Body of pancreas (tissue), 4 donors: ENCODE results near the gene PARD6B. TPM values are rescaled to one million over a fixed set of nuclear protein-coding genes. Genes with fewer than 3 reads are reported as not detected.
"Not testable (repeated sequence)": the region's sequence is repeated elsewhere in the genome, so short reads cannot be mapped to it uniquely, and the experiment has no call there.

ENCODE experiments used
- ATAC-seq: fragments of 150-250 bp; one replicate; pipeline ENCODE4 v1.9.1; 2016
- DNase-seq, 4 donors: peaks; one replicate each; pipeline ENCODE4 v3.0.0-alpha.2; 2019
- H3K27ac ChIP-seq, 4 donors: fragments of 200-600 bp; sonication (generic); 1 replicate in 3 of 4; 2 replicates in 1 of 4; pipeline versions ENCODE4 v1.5.1 to v1.6.1; 2016 to 2019; ENCODE audit warnings: mild to moderate bottlenecking in 1 of 4, mixed read lengths in 1 of 4, moderate library complexity in 1 of 4
- H3K27me3 ChIP-seq, 2 donors: fragments of 200-600 bp; sonication (generic); one replicate each; pipeline ENCODE4 v1.6.0; 2016; ENCODE audit warnings: mild to moderate bottlenecking in 1 of 2
- H3K36me3 ChIP-seq, 2 donors: fragments of 200-600 bp; sonication (generic); replicated peaks in 1 of 2; 2 replicates each; pipeline ENCODE4 v1.5.1; 2016; ENCODE audit warnings: low read depth in 2 of 2; ENCODE audit not compliant: insufficient read depth in 1 of 2
- H3K4me1 ChIP-seq: fragments of 200-600 bp; sonication (generic); one replicate; pipeline ENCODE4 v1.6.0; 2016
- H3K4me3 ChIP-seq, 2 donors: fragments of 200-600 bp; sonication (generic); 1 replicate in 1 of 2; 2 replicates in 1 of 2; pipeline ENCODE4 v1.5.1; 2016 to 2019
- H3K9me3 ChIP-seq, 3 donors: fragments of 200-600 bp; sonication (generic); 1 replicate in 2 of 3; 2 replicates in 1 of 3; pipeline ENCODE4 v1.5.1; 2016
- CTCF ChIP-seq, 7 experiments: fragments of 450-650 bp in 4 of 7; fragments of 200-600 bp in 3 of 7; sonication (generic) in 3 of 7; IDR thresholded peaks; one replicate each; pipeline ENCODE4 v1.5.1; 2016 to 2019; ENCODE audit warnings: antibody characterized with exemption in 7 of 7
- POLR2A ChIP-seq, 3 donors: fragments of 450-650 bp; IDR thresholded peaks; one replicate each; pipeline ENCODE4 v1.6.1; 2016; ENCODE audit warnings: antibody characterized with exemption in 3 of 3, mild to moderate bottlenecking in 2 of 3
- WGBS, 2 donors: methylation state at CpG; one replicate each; pipeline ENCODE4 v1.1.5; 2017; 5-methylcytosine and 5-hydroxymethylcytosine counted together
- intact Hi-C: fragments of 100-400 bp; cut with DNase I; formaldehyde crosslinking; loops from one replicate; pipeline ENCODE4 v1.15.1; 2023
- total RNA-seq, 2 donors: library from RNA; depleted of rRNA; stranded (reverse); fragments of >200 nt; gene quantifications; one replicate each; pipeline ENCODE4 v1.1.0, GENCODE V29; 2016

PARD6B gene
- total RNA-seq, 2 donors from 2014 or later, result 4.6 to 8.6 TPM

- intact Hi-C loops, result no loop called here
- Histone ChIP-seq H3K36me3 (no peaks in the 10 kb centered on the region), H3K9me3 (no peaks in the 10 kb centered on the region), H3K27ac (no peak overlapping the region), H3K4me3 (no peak overlapping the region), H3K27me3 (no peaks in the 10 kb centered on the region), H3K4me1 (no peaks in the 10 kb centered on the region)
- TF ChIP-seq POLR2A (IDR thresholded peaks at IDR 0.05) (no peak), CTCF (IDR thresholded peaks at IDR 0.05) (no peak)
- no peak for DNase-seq
- ATAC-seq, result no peak
- WGBS, 2 donors, result 68 to 78% methylated on average over 7 to 8 of the region's 8 CpGs
Observed at GRCh38 chr20:50776122-50776817, 44.9 kb downstream of the PARD6B start.

- intact Hi-C loops, result no loop called here
- 45 to 57% methylated on average over 2 of the region's 2 CpGs for WGBS, 2 donors
- Histone ChIP-seq H3K27ac (no peak overlapping the region), H3K4me1 (no peaks in the 10 kb centered on the region), H3K4me3 (no peak overlapping the region), H3K9me3 (no peaks in the 10 kb centered on the region), H3K27me3 (no peaks in the 10 kb centered on the region), H3K36me3 (no peaks in the 10 kb centered on the region)
- no peak for DNase-seq
- no peak for TF ChIP-seq CTCF (IDR thresholded peaks at IDR 0.05)
- no peak for TF ChIP-seq POLR2A (IDR thresholded peaks at IDR 0.05)
- ATAC-seq, result no peak
Observed at GRCh38 chr20:50777373-50777772, 46.0 kb downstream of the PARD6B start.

- ATAC-seq, intact Hi-C loops, DNase-seq, H3K27ac ChIP-seq, H3K4me1 ChIP-seq, H3K27me3 ChIP-seq, H3K9me3 ChIP-seq, H3K36me3 ChIP-seq, H3K4me3 ChIP-seq: not testable (repeated sequence)
- 91 to 95% methylated on average over 8 of the region's 8 CpGs for WGBS, 2 donors
Observed at GRCh38 chr20:50778994-50779393, 47.6 kb downstream of the PARD6B start.

GRCh38 chr20:50783390-50783789, 52.0 kb downstream of the PARD6B start:
- DNase-seq, result no peak
- WGBS, 2 donors, result 78 to 85% methylated on average over 2 of the region's 2 CpGs
- Histone ChIP-seq H3K4me3 (no peak overlapping the region), H3K36me3 (no peaks in the 10 kb centered on the region), H3K4me1 (no peaks in the 10 kb centered on the region), H3K27me3 (no peaks in the 10 kb centered on the region), H3K27ac (no peak overlapping the region), H3K9me3 (no peaks in the 10 kb centered on the region)
- intact Hi-C loops, result no loop called here
- TF ChIP-seq CTCF (IDR thresholded peaks at IDR 0.05) (no peak), POLR2A (IDR thresholded peaks at IDR 0.05) (no peak)
- no peak for ATAC-seq

- Histone ChIP-seq H3K4me1 (no peaks in the 10 kb centered on the region), H3K27ac (no peak overlapping the region), H3K27me3 (no peaks in the 10 kb centered on the region), H3K4me3 (no peak overlapping the region), H3K9me3 (no peaks in the 10 kb centered on the region), H3K36me3 (no peaks in the 10 kb centered on the region)
- ATAC-seq (no peak), DNase-seq (no peak)
- 81 to 91% methylated on average over 6 of the region's 6 CpGs for WGBS, 2 donors
- intact Hi-C loops, result no loop called here
- no peak for TF ChIP-seq CTCF (IDR thresholded peaks at IDR 0.05)
- TF ChIP-seq POLR2A (IDR thresholded peaks at IDR 0.05), result no peak
Observed at GRCh38 chr20:50783903-50784302, 52.5 kb downstream of the PARD6B start.
